ENCODE data around the gene IRF4. TPM values are rescaled to one million over a fixed set of nuclear protein-coding genes. Genes with fewer than 3 reads are reported as not detected.

Gene IRF4
- total RNA-seq, 4 donors from 2014 or later = 6.6 to 21.2 (median 8.8) TPM

DNA sequence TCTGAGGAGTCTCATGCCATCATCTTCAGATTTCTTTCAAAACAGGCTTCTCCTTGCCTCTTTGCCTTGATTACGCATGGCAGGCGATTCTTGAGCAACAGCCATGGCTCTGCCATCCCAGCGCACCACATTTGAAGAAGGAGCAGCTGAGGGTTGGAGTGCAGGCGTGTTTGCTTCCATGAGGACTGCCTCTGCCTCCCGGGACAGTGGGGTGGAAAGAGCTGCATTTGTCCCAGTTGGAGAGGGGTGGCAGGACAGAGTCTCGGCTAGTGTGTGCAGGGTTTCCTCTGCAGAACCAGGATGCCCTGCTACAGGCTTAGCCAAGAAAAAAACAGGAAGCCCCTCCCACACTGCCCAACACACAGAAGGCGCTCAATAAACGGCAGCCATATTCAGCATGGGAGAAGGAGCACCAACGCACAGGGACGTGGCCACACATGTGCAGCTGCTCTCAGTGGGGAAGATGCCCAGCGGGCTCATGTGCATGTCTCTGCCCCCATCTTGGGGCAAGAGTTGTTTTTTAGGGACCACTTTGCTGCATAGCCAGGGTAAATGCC, 36.6 kb downstream of the IRF4 start:
- intact Hi-C loops (cut with DNase I; ENCODE audit: low total_unique reads) = no loop called here
- no peak overlapping the region for H3K4me3 ChIP-seq (ENCODE audit: low read depth, poor library complexity, severe bottlenecking)
- WGBS, 2 donors = 80 to 87% methylated on average over 11 of the region's 11 CpGs
- DNase-seq (ENCODE audit: low spot score in 2 of 2) = peak in 1 of 2 donors; percentile 65
- TF ChIP-seq POLR2A (IDR thresholded peaks at IDR 0.05) = no peak
- TF ChIP-seq, protein P1, sequence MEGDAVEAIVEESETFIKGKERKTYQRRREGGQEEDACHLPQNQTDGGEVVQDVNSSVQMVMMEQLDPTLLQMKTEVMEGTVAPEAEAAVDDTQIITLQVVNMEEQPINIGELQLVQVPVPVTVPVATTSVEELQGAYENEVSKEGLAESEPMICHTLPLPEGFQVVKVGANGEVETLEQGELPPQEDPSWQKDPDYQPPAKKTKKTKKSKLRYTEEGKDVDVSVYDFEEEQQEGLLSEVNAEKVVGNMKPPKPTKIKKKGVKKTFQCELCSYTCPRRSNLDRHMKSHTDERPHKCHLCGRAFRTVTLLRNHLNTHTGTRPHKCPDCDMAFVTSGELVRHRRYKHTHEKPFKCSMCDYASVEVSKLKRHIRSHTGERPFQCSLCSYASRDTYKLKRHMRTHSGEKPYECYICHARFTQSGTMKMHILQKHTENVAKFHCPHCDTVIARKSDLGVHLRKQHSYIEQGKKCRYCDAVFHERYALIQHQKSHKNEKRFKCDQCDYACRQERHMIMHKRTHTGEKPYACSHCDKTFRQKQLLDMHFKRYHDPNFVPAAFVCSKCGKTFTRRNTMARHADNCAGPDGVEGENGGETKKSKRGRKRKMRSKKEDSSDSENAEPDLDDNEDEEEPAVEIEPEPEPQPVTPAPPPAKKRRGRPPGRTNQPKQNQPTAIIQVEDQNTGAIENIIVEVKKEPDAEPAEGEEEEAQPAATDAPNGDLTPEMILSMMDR (IDR thresholded peaks at IDR 0.05) = no peak

- 78 to 82% methylated on average over 4 of the region's 4 CpGs for WGBS, 2 donors
- intact Hi-C loops (cut with DNase I; ENCODE audit: low total_unique reads) = no loop called here
- no peak overlapping the region for H3K4me3 ChIP-seq (ENCODE audit: low read depth, poor library complexity, severe bottlenecking)
- DNase-seq (ENCODE audit: low spot score in 2 of 2) = no peak
- TF ChIP-seq POLR2A (IDR thresholded peaks at IDR 0.05) = no peak
Measured at GRCh38 chr6:429515-430121, 38.1 kb downstream of the IRF4 start.

DNA sequence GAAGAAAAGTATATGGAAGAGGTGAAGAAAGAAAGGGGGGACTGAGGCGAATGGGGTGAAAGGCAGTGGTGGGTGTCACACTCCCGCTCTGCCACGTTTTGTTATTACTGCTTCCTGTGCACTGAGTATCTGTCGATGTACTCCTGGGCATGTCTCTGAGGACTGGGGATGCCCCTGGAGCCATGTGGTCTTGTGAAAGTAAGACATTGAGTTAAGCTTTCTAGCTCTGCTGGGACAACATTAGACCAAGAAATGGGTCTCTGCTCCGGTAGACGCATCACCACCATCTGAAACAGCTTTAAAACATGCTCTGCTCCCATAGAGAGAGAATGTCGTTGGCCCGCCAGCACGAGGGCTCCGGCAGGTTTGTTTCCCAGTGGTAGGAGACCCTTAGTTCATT, 40.0 kb downstream of the IRF4 start:
- DNase-seq (ENCODE audit: low spot score in 2 of 2) = no peak
- intact Hi-C loops (cut with DNase I; ENCODE audit: low total_unique reads) = no loop called here
- 87 to 89% methylated on average over 10 of the region's 10 CpGs for WGBS, 2 donors
- TF ChIP-seq POLR2A (IDR thresholded peaks at IDR 0.05) = no peak
- TF ChIP-seq, protein P1 (IDR thresholded peaks at IDR 0.05) = no peak
- H3K4me3 ChIP-seq (ENCODE audit: low read depth, poor library complexity, severe bottlenecking) = no peak overlapping the region

- no peak for DNase-seq (ENCODE audit: low spot score in 2 of 2)
- intact Hi-C loops (cut with DNase I; ENCODE audit: low total_unique reads) = no loop called here
- TF ChIP-seq, protein P1 (IDR thresholded peaks at IDR 0.05) = no peak
- TF ChIP-seq POLR2A (IDR thresholded peaks at IDR 0.05) = no peak
- no peak overlapping the region for H3K4me3 ChIP-seq (ENCODE audit: low read depth, poor library complexity, severe bottlenecking)
- WGBS, 2 donors = 56 to 61% methylated on average over 6 of the region's 6 CpGs
Measured at GRCh38 chr6:431986-432385, 40.4 kb downstream of the IRF4 start.

- intact Hi-C loops (cut with DNase I; ENCODE audit: low total_unique reads) = no loop called here
- H3K4me3 ChIP-seq (ENCODE audit: low read depth, poor library complexity, severe bottlenecking) = no peak overlapping the region
- 86 to 91% methylated on average over 14 of the region's 14 CpGs for WGBS, 2 donors
- TF ChIP-seq POLR2A (IDR thresholded peaks at IDR 0.05) = no peak
- TF ChIP-seq, protein P1 (IDR thresholded peaks at IDR 0.05) = no peak
- no peak for DNase-seq (ENCODE audit: low spot score in 2 of 2)
Measured at GRCh38 chr6:434051-434705, 42.6 kb downstream of the IRF4 start.

- DNase-seq (ENCODE audit: low spot score in 2 of 2) = no peak
- 96 to 97% methylated on average over 35 to 43 of the region's 50 CpGs for WGBS, 2 donors
- H3K4me3 ChIP-seq (ENCODE audit: low read depth, poor library complexity, severe bottlenecking) = no peak overlapping the region
- intact Hi-C loops (cut with DNase I; ENCODE audit: low total_unique reads) = loop anchor here (5.0 kb wide), 1 partner anchor 1122 kb away; no protein-coding TSS in a partner anchor
- no peak for TF ChIP-seq POLR2A (IDR thresholded peaks at IDR 0.05)
Measured at GRCh38 chr6:435441-436307, 44.1 kb downstream of the IRF4 start.
